Forelimb muscle (tissue), 1 donor: ENCODE measurements around the gene IFT20. TPM values are rescaled to one million over a fixed set of nuclear protein-coding genes. Genes with fewer than 3 reads are reported as not detected.

ENCODE experiments used
- DNase-seq: peaks from one replicate; pipeline ENCODE4 v3.0.0-alpha.2; 2013; ENCODE audit warnings: low read depth
- polyA plus RNA-seq: library from polyadenylated mRNA; unstranded; fragments of 120-200 nt; gene quantifications from one replicate; pipeline ENCODE4 v1.2.1, GENCODE V29; 2013; ENCODE audit not compliant: insufficient read length

The IFT20 gene, protein sequence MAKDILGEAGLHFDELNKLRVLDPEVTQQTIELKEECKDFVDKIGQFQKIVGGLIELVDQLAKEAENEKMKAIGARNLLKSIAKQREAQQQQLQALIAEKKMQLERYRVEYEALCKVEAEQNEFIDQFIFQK
- polyA plus RNA-seq: 30.9 TPM

DNA sequence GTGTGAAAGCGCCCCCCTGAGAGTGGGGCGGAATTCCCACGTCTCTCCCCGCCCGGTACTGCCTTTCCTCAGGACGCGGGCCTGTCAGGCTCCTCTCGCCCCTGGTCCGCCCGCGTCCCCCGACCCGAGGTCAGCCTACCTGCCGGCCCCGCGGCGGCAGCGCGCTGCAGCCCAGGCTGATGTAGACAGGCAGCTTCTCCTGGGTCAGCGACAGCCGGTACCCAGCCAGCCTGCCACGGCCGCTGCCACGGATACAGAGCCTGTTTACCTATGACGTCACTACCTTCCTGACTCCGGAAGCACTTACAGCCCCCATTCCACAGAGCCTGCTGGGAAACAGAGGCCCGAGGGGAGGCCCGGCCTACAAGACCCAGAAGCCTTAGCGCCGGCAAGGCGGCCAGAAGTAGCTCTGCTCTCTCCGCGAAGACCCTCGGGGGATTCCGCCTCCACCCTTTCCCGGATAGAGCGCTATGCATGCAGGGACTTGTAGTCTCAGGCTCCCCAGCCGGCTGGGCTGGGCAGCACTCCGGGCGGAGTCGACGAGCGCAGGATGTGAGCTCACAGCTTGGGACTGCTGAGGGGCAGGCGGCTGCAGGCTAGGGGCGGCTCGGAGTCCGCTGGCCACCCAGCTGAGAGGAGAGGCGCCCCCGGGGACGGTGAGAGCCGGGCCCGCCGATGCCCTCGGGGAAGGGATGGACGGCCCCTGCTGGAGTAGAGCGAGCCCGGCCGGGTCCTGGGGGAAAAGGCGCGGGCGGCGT is at the start of gene IFT20, which contains the start of gene TNFAIP1:
Gene IFT20, minus strand, starts transcription at position 272 of the 758 bp plus-strand sequence. CDS start 3,487 bp downstream, outside the sequence.
Gene TNFAIP1, plus strand, starts transcription at position 561 of the 758 bp plus-strand sequence. CDS start 3,761 bp downstream, outside the sequence.
- peak; percentile 99 for DNase-seq

DNA sequence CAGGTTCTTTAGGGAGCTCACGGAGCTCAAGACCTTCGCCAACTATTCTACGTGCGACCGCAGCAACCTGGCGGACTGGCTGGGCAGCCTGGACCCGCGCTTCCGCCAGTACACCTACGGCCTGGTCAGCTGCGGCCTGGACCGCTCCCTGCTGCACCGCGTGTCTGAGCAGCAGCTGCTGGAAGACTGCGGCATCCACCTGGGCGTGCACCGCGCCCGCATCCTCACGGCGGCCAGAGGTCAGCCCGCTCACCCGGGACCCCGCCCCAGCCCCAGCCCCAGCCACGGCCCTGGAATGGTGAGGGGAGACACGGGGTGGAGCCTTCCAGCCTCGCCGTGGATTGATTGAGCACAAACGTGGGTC is 49.7 kb upstream of the IFT20 start:
- no peak for DNase-seq

DNA sequence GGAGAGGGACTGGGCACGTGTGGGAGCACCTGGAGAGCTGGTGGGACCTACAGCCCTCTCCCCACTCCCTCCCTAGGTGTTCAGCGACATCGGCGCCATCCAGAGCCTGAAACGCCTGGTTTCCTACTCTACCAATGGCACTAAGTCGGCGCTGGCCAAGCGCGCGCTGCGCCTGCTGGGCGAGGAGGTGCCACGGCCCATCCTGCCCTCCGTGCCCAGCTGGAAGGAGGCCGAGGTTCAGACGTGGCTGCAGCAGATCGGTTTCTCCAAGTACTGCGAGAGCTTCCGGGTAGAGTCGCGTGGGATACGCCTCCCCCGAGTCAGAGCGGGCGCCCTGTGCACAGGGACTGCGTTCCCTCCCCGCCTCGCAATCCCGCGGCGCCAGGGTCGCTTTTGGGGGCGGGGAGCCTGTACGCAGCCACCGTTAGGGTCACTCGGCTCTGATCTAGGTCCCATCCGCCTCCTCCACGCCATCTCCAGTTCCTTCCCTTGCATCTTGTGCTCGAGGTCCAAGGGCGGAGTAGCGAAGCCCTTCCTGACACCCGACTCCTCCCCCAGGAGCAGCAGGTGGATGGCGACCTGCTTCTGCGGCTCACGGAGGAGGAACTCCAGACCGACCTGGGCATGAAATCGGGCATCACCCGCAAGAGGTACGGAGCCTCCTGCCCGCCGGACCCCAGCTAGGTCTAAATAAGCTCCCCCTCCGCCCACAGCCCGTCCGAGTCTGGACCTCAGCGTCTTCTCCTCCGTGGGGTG is 49.2 kb upstream of the IFT20 start:
- DNase-seq: no peak

DNA sequence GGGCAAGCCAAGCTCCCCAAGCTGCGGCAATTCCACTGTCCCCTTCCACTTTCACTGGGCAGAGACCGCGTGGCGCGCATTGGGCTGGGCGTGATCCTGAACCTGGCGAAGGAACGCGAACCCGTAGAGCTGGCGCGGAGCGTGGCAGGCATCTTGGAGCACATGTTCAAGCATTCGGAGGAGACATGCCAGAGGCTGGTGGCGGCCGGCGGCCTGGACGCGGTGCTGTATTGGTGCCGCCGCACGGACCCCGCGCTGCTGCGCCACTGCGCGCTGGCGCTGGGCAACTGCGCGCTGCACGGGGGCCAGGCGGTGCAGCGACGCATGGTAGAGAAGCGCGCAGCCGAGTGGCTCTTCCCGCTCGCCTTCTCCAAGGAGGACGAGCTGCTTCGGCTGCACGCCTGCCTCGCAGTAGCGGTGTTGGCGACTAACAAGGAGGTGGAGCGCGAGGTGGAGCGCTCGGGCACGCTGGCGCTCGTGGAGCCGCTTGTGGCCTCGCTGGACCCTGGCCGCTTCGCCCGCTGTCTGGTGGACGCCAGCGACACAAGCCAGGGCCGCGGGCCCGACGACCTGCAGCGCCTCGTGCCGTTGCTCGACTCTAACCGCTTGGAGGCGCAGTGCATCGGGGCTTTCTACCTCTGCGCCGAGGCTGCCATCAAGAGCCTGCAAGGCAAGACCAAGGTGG is 46.0 kb upstream of the IFT20 start:
- DNase-seq: no peak

DNA sequence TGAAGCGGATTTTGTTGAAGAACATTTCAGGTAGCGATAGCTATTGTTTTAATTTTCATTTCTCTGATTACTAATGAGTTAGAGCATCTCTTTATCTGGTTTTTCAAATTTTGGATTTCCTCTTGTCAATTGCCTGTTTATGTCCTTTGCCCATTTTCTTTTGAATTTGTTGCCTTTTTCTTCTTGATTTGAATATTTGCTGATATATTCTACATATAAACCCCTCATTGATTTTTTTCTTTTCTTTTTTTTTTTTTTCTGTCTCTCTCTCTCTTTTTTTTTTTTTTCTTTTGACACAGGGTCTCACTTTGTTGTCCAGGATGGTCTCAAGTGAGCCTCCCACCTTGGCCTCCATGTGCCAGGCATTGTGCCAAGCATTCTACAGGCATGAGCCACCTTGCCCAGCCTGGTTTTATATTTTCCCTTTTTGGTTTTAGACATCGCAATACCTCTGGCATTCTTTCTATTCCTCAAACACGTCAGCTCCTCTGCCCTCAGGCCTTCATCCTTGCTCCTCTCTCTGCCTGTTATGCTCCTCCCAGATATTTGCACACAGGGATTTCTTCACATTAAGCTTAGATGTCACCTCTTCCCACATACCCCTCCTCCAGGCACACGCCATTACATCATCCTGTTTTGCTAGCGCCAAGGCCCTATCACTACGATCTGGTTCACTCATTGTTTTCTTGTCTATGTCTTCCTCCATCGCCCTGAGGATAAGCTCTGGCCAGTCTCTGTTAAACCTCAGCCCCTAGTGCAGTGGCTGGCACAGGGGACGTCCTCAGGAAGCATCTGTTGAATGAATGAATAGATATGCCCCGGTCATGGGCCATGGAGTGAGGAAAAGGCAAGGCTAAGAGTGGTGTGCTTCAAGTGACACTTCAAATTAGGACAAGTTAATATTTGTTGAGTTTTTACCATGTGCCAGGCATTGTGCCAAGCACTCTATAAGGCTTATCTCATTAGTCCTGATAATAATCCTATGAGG is 44.8 kb upstream of the IFT20 start:
- no peak for DNase-seq

- no peak for DNase-seq
Measured at GRCh38 chr17:28372945-28373274, 37.6 kb upstream of the IFT20 start.

- no peak for DNase-seq
Measured at GRCh38 chr17:28372203-28372944, 37.1 kb upstream of the IFT20 start.

GRCh38 chr17:28371245-28372202 is 36.3 kb upstream of the IFT20 start, which contains the start of gene SARM1:
Gene SARM1 (plus strand): TSS chr17:28371694. CDS start chr17:28372033, 339 bp downstream.
- no peak for DNase-seq

GRCh38 chr17:28370744-28371103 is 35.5 kb upstream of the IFT20 start:
- no peak for DNase-seq

- no peak for DNase-seq
Measured at GRCh38 chr17:28370035-28370743, 34.9 kb upstream of the IFT20 start, which contains the start of gene VTN. Gene VTN (minus strand): TSS chr17:28370307. CDS start chr17:28370203, 104 bp downstream.

GRCh38 chr17:28369684-28370034 is 34.4 kb upstream of the IFT20 start:
- no peak for DNase-seq

DNA sequence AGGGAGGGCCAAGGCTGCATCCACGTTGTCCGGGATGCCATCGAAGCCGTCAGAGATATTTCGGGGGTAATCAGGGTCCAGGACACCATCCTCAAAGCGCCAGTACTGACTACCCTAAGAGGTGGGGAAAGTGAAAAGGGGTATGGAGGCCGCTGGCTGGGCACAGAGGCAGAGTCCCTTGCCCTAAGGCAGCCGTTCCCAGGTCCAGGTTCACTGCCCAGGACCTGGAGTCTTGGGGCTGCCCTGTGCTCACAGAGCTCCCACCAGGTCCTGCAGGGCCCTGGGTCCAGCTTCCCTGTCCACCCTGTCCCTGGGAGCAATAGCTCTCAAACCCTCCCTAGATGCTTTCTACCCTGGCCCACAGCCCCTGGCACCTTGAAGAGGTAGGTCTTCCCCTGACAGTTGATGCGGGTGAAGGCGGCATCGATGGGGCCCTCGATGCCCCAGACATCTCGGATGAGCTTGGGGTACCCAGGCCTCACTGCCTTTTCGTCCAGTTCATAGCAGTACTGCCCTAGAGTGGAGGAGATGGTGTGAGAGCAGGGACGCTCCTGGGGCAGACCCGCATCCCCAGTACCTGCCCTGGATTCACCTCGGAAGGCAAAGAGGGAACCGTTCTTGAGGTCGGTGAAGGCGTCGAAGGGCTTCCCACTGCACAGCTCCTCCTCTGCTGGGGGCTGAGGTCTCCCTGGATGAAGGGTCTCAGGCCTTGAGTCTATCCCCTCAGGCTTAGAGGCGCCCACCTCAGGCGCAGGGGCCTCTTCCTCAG is 33.8 kb upstream of the IFT20 start:
- no peak for DNase-seq

GRCh38 chr17:28368306-28368831 is 33.1 kb upstream of the IFT20 start:
- DNase-seq: no peak

DNA sequence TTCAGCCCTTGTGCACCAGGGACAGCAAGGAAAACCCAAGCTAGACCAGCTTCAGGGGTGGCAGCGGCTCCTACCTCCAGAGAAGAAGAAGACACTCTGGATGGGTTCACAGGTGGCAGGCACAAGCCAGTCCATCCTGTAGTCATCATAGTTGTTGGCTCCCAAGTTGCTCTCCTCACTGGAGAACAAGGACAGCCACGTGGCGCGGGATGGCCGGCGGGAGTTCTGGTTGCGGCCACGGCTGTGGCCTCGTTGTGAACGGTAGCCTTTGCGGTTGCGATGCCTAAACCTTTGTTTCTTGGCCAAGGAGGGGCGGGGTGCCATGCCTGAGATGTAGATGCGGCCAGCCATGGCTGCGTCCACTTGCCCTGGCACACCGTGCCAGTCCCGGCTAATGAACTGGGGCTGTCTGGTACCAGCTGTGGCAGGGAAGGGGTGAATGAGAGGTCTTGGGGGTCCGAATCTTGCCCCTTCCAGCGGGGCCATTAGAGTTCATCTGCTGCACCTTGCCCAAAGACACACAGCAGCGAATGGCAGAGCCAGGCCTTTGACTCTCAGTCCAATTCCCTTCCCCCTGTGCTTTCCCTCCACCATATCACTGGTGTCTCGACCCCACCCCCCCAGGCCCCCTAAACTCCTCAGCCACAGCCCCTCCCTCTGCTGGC is 32.5 kb upstream of the IFT20 start:
- no peak for DNase-seq

DNA sequence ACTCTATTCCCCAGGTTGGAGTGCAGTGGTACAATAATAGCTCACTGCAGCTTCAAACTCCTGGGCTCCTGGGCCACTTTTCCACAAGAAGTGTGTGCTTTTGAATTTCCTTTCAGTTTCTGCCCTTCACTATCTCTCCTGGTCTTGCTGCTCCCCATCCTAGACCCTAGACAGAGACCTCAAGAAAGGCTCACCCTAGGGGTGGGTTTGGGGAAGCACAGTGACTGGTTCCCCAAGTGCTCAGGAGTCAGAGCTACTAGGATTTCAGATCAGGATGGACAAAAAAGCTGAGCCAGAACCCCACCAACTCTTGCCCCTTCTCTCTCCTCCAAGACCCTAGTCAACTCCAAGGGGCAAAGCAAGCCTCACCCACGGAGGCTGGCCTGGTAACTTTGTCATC is 31.3 kb upstream of the IFT20 start:
- DNase-seq: no peak

DNA sequence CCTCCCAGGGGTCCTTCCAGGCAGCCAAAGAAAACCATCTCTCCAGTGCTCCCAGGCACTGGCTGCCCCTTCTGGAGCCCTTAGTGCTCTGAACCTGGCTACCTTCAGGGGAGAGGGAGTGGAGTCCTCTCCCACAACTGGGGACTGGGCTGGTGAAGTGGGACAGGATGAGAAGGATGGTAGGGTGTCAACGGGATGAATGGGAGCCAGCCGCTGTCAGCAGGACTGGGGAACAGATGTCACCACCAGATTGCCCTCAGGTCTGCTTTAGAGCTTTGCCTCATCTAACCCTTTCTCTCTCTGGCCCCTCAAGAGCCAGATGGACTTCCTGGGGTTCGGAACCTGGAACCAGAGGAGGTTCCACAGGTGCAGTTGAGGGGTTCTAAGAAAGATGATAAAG is 30.2 kb upstream of the IFT20 start:
- DNase-seq: no peak
